Hepatocyte (in vitro differentiated cells): ENCODE measurements around the gene MAPK14.

Experiments used
- EZH2phosphoT487 ChIP-seq: fragments of 200-600 bp; sonication (generic); IDR thresholded peaks from one replicate; pipeline ENCODE4 v1.6.1; 2018; ENCODE audit warnings: antibody characterized with exemption, mild to moderate bottlenecking, low read depth, moderate library complexity; ENCODE audit not compliant: unreplicated experiment, severe bottlenecking
- TF ChIP-seq, protein P1 (sequence below): fragments of 200-600 bp; sonication (generic); IDR thresholded peaks from 2 replicates; pipeline ENCODE4 v1.5.1; 2016; ENCODE audit warnings: antibody characterized with exemption, mild to moderate bottlenecking; ENCODE audit not compliant: poor library complexity

DNA sequence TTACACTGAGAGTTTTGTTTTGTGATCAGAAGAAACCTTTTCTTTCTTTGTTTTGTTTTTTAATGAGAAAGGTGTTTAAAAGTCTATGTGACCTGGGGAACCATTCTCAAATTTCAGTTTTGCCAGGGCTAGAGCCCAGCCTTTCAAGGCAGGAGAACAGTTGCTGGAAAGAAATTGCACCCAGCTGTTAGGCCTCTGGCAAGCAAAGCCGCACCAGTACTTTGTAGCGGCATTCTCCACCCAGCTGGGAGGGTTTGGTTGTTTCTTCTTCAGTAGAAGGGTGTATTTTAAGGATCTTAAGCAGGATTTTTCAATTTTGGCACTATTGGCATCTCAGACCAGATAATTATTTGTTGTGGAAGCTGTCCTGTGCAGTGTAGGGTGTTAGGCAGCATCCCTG is 86.1 kb downstream of the MAPK14 start:
- TF ChIP-seq EZH2phosphoT487: no peak
- TF ChIP-seq, protein P1, sequence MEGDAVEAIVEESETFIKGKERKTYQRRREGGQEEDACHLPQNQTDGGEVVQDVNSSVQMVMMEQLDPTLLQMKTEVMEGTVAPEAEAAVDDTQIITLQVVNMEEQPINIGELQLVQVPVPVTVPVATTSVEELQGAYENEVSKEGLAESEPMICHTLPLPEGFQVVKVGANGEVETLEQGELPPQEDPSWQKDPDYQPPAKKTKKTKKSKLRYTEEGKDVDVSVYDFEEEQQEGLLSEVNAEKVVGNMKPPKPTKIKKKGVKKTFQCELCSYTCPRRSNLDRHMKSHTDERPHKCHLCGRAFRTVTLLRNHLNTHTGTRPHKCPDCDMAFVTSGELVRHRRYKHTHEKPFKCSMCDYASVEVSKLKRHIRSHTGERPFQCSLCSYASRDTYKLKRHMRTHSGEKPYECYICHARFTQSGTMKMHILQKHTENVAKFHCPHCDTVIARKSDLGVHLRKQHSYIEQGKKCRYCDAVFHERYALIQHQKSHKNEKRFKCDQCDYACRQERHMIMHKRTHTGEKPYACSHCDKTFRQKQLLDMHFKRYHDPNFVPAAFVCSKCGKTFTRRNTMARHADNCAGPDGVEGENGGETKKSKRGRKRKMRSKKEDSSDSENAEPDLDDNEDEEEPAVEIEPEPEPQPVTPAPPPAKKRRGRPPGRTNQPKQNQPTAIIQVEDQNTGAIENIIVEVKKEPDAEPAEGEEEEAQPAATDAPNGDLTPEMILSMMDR: no peak
